Breast epithelium (tissue), 3 donors: Measurements from ENCODE around the gene CLIC3.

Experiments used
- POLR2A ChIP-seq: fragments of 450-650 bp; IDR thresholded peaks from one replicate; pipeline ENCODE4 v1.6.1; 2016; ENCODE audit warnings: antibody characterized with exemption, mild to moderate bottlenecking, moderate library complexity
- POLR2AphosphoS5 ChIP-seq, 3 donors: sonication (generic); formaldehyde crosslinking; IDR thresholded peaks; one replicate each; pipeline ENCODE4 v1.6.1; 2017; ENCODE audit warnings: antibody characterized with exemption in 3 of 3
- TF ChIP-seq, protein P1 (sequence below), 3 donors: fragments of 450-650 bp; IDR thresholded peaks; one replicate each; pipeline ENCODE4 v1.5.1; 2016 to 2017; ENCODE audit warnings: antibody characterized with exemption in 3 of 3, mild to moderate bottlenecking in 3 of 3, moderate library complexity in 3 of 3

GRCh38 chr9:137019891-137020683 lies 23.7 kb upstream of the CLIC3 start:
- TF ChIP-seq, protein P1, sequence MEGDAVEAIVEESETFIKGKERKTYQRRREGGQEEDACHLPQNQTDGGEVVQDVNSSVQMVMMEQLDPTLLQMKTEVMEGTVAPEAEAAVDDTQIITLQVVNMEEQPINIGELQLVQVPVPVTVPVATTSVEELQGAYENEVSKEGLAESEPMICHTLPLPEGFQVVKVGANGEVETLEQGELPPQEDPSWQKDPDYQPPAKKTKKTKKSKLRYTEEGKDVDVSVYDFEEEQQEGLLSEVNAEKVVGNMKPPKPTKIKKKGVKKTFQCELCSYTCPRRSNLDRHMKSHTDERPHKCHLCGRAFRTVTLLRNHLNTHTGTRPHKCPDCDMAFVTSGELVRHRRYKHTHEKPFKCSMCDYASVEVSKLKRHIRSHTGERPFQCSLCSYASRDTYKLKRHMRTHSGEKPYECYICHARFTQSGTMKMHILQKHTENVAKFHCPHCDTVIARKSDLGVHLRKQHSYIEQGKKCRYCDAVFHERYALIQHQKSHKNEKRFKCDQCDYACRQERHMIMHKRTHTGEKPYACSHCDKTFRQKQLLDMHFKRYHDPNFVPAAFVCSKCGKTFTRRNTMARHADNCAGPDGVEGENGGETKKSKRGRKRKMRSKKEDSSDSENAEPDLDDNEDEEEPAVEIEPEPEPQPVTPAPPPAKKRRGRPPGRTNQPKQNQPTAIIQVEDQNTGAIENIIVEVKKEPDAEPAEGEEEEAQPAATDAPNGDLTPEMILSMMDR (IDR thresholded peaks at IDR 0.05): no peak
- TF ChIP-seq POLR2A: no peak
- TF ChIP-seq POLR2AphosphoS5 (IDR thresholded peaks at IDR 0.05): no peak
